Measurements from ENCODE around the gene FILIP1L. TPM values are rescaled to one million over a fixed set of nuclear protein-coding genes. Genes with fewer than 3 reads are reported as not detected.

Gene FILIP1L
- total RNA-seq, 2 experiments from 2014 or later = 0.10 to 0.17 TPM

DNA sequence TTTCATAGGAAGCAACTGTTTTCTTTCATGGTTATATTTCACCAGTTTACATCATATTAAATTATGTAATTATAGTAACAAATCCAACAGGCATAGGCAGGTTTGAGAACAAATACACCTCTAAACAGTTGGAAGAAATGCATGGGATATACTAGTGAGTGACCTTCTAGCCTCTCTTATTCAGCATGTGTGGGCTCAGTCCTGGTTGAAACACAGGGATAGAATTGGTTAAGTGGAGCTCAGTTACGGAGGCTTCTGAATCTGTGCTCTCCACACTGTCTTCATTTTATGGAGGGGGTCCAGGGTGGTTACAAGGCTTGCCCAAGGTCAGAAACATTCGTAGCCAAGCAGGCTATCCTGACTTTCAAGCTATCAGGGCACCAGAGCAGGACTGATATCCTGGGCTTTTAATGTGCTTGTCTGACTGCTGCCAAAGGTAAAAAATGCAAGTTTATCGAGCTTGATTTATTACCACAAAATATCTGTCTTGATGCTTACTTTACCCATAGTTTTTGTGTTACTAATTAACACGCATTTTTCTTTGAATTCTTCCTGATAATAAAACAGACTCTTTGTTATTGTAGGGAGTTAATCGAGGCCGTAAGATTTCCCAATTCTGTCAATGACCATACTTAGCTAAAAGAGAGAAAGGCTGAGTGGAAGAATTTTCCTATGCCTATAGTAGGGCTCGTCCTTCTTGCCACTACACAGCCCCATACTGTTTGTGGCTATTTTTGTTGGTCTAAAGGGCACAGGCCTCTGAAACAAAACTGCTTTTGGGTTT, 89.6 kb downstream of the FILIP1L start:
- intact Hi-C loops (cut with micrococcal nuclease) = no loop called here
- H3K4me3 Mint-ChIP-seq = no peak overlapping the region
- H3K27ac Mint-ChIP-seq = no peak overlapping the region
- no peak for DNase-seq
- CTCF ChIA-PET = interaction anchor here (0.7 kb wide), 1 partner anchor 193 kb away, joined by 5 read pairs; no protein-coding TSS in a partner anchor
- peaks cover 10% of the 10 kb centered on the region for H3K36me3 Mint-ChIP-seq
- POLR2A ChIA-PET = no interaction called here
- no peaks in the 10 kb centered on the region for H3K4me1 Mint-ChIP-seq (ENCODE audit: low read depth)
- H3K9me3 Mint-ChIP-seq = no peaks in the 10 kb centered on the region
- H3K27me3 Mint-ChIP-seq = no peaks in the 10 kb centered on the region

- Mint-ChIP-seq H3K27ac (no peak overlapping the region), H3K36me3 (peaks cover 10% of the 10 kb centered on the region), H3K4me3 (no peak overlapping the region), H3K9me3 (no peaks in the 10 kb centered on the region), H3K4me1 (ENCODE audit: low read depth) (no peaks in the 10 kb centered on the region), H3K27me3 (no peaks in the 10 kb centered on the region)
- ChIA-PET CTCF (no interaction called here), POLR2A (no interaction called here)
- no peak for DNase-seq
- intact Hi-C loops (cut with micrococcal nuclease) = no loop called here
Observed at GRCh38 chr3:100023595-100023994, 90.7 kb downstream of the FILIP1L start.

DNA sequence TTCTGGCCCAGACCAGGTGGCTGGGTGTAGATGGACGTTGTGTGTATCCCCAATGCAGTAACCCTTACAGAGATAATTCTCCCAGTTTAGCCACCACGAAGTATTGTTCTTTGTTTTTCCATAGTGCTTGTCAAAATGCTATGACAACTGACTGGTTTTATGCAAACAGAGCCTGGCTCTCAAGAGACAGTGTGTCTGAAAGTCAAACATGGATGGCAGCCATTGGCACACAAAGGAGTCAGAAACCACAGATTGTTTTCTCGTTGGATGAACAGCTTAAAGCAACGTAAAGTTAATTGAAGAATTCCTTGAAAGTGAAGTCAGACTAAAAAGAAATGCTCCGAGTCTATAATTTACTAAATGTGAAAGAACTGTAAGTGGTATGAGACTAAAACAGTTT, 91.2 kb downstream of the FILIP1L start:
- intact Hi-C loops (cut with micrococcal nuclease) = no loop called here
- Mint-ChIP-seq H3K27ac (no peak overlapping the region), H3K9me3 (no peaks in the 10 kb centered on the region), H3K4me3 (no peak overlapping the region), H3K27me3 (no peaks in the 10 kb centered on the region), H3K36me3 (peaks cover 10% of the 10 kb centered on the region), H3K4me1 (ENCODE audit: low read depth) (no peaks in the 10 kb centered on the region)
- POLR2A ChIA-PET = no interaction called here
- no peak for DNase-seq
- CTCF ChIA-PET = no interaction called here

GRCh38 chr3:100022506-100022905, 91.8 kb downstream of the FILIP1L start:
- ChIA-PET POLR2A (no interaction called here), CTCF (interaction anchor here (0.6 to 1.1 kb wide), 2 partner anchors 68 to 191 kb away, joined by 3 read pairs; no protein-coding TSS in a partner anchor)
- no peaks in the 10 kb centered on the region for H3K4me1 Mint-ChIP-seq (ENCODE audit: low read depth)
- H3K4me3 Mint-ChIP-seq = no peak overlapping the region
- intact Hi-C loops (cut with micrococcal nuclease) = no loop called here
- H3K27me3 Mint-ChIP-seq = no peaks in the 10 kb centered on the region
- H3K27ac Mint-ChIP-seq = no peak overlapping the region
- DNase-seq = no peak
- no peaks in the 10 kb centered on the region for H3K9me3 Mint-ChIP-seq
- H3K36me3 Mint-ChIP-seq = peaks cover 10% of the 10 kb centered on the region

- H3K36me3 Mint-ChIP-seq = peaks cover 13% of the 10 kb centered on the region
- no peaks in the 10 kb centered on the region for H3K9me3 Mint-ChIP-seq
- DNase-seq = no peak
Observed at GRCh38 chr3:100020876-100021644, 93.2 kb downstream of the FILIP1L start.

GRCh38 chr3:100019719-100020118, 94.6 kb downstream of the FILIP1L start:
- no peaks in the 10 kb centered on the region for H3K4me1 Mint-ChIP-seq (ENCODE audit: low read depth)
- ChIA-PET POLR2A (no interaction called here), CTCF (interaction anchor here (0.9 kb wide), 1 partner anchor 230 kb away, joined by 3 read pairs; no protein-coding TSS in a partner anchor)
- no peak for DNase-seq
- intact Hi-C loops (cut with micrococcal nuclease) = no loop called here
- H3K4me3 Mint-ChIP-seq = no peak overlapping the region
- peaks cover 20% of the 10 kb centered on the region for H3K36me3 Mint-ChIP-seq
- no peaks in the 10 kb centered on the region for H3K27me3 Mint-ChIP-seq
- peaks cover 5% of the 10 kb centered on the region for H3K9me3 Mint-ChIP-seq
- H3K27ac Mint-ChIP-seq = no peak overlapping the region

More at GRCh38 chr3:100020876-100021644, 93.2 kb downstream of the FILIP1L start:
- H3K4me1 Mint-ChIP-seq (ENCODE audit: low read depth) = no peaks in the 10 kb centered on the region
- no peak overlapping the region for H3K4me3 Mint-ChIP-seq
- H3K27me3 Mint-ChIP-seq = no peaks in the 10 kb centered on the region
- ChIA-PET CTCF (interaction anchor here (1.1 kb wide), 1 partner anchor 189 kb away, joined by 3 read pairs; no protein-coding TSS in a partner anchor), POLR2A (interaction anchor here (0.5 kb wide), 1 partner anchor 52 kb away, joined by 3 read pairs; no protein-coding TSS in a partner anchor)
- H3K27ac Mint-ChIP-seq = no peak overlapping the region
- intact Hi-C loops (cut with micrococcal nuclease) = no loop called here

DNA sequence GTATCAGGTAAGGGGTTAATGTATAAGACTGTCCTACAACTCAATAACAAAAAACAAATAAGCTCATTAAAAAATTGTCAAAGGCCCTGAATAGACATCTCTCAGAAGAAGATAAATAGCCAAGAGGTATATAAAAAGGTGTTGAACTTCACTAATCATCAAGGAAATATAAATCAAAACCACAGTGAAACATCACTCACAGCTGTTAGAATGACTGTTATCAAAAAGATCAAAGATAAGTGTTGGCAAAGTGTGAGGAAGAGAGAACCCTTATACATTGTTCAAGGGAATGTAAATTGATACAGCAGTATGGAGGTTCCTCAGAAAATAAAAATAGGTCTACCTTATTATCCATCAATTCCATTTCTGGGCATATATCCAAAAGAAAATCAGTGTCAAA, 95.5 kb downstream of the FILIP1L start:
- Mint-ChIP-seq H3K4me3 (no peak overlapping the region), H3K36me3 (peaks cover 19% of the 10 kb centered on the region)
- CTCF ChIA-PET = no interaction called here

GRCh38 chr3:100010087-100010417, 104.2 kb downstream of the FILIP1L start:
- intact Hi-C loops (cut with micrococcal nuclease) = no loop called here
- ChIA-PET POLR2A (no interaction called here), CTCF (no interaction called here)
- Mint-ChIP-seq H3K36me3 (peaks cover 13% of the 10 kb centered on the region), H3K4me3 (no peak overlapping the region), H3K4me1 (ENCODE audit: low read depth) (no peaks in the 10 kb centered on the region), H3K9me3 (peaks cover 3% of the 10 kb centered on the region), H3K27ac (no peak overlapping the region), H3K27me3 (no peaks in the 10 kb centered on the region)
- DNase-seq = no peak

More for the DNA sequence above, 95.5 kb downstream of the FILIP1L start:
- POLR2A ChIA-PET = no interaction called here
- peaks cover 5% of the 10 kb centered on the region for H3K9me3 Mint-ChIP-seq
- H3K27me3 Mint-ChIP-seq = no peaks in the 10 kb centered on the region
- H3K27ac Mint-ChIP-seq = no peak overlapping the region
- H3K4me1 Mint-ChIP-seq (ENCODE audit: low read depth) = no peaks in the 10 kb centered on the region
- DNase-seq = no peak
- intact Hi-C loops (cut with micrococcal nuclease) = no loop called here

- Mint-ChIP-seq H3K36me3 (peaks cover 10% of the 10 kb centered on the region), H3K9me3 (no peaks in the 10 kb centered on the region), H3K27ac (no peak overlapping the region), H3K27me3 (no peaks in the 10 kb centered on the region), H3K4me3 (no peak overlapping the region), H3K4me1 (ENCODE audit: low read depth) (no peaks in the 10 kb centered on the region)
- intact Hi-C loops (cut with micrococcal nuclease) = no loop called here
- POLR2A ChIA-PET = no interaction called here
- CTCF ChIA-PET = no interaction called here
- DNase-seq = no peak
Observed at GRCh38 chr3:100009276-100010086, 104.8 kb downstream of the FILIP1L start.

DNA sequence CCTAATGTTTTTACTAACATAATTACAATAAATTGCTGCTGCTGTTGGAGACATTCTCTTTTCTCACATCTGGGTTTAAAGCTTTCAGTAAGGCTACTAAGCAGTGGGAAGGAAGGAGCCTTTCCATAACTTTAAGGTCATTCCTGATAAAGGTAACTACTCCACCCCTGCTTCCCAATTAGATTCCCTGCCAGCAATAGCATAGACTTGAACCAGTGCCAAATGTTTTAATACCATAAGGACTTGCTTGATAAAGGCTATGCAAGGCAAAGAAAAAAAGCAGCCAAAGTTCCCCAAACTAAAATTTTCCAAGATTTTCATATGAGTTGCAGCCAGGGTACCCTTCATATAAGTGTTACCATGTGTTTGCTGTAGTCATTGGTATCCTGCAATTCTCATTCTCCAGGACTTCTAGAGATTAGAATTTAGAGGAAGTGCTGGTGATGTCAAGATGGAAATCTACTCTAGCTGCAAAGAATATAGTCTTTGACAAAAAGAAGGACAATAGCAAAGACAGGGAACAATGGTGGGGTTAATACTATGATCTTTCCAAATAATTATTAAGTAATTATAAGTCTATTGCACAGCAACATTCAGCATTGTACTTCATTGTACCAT, 106.1 kb downstream of the FILIP1L start:
- ChIA-PET CTCF (no interaction called here), POLR2A (no interaction called here)
- peaks cover 7% of the 10 kb centered on the region for H3K36me3 Mint-ChIP-seq
- no peaks in the 10 kb centered on the region for H3K27me3 Mint-ChIP-seq
- no peaks in the 10 kb centered on the region for H3K4me1 Mint-ChIP-seq (ENCODE audit: low read depth)
- no peaks in the 10 kb centered on the region for H3K9me3 Mint-ChIP-seq
- H3K27ac Mint-ChIP-seq = no peak overlapping the region
- intact Hi-C loops (cut with micrococcal nuclease) = no loop called here
- H3K4me3 Mint-ChIP-seq = no peak overlapping the region
- no peak for DNase-seq

DNA sequence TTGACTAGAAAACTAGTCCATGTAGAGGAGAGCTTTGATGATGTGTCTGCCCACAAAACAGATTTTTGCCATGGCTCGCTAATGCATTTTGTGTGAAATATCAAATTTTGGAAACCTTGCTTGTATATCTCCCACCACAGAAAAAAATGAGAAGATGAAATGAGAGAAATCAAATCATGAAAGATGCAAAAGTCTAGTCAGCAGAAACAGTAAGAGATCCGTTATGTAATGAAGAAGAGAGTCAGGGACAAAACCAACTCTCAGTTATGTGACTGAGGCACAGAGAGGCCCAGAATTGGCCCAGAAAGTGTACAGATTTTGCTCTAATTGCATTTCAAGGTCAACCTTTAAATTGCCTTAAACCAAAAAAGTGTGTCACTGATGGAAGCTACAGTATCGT, 107.0 kb downstream of the FILIP1L start:
- Mint-ChIP-seq H3K27me3 (no peaks in the 10 kb centered on the region), H3K36me3 (peaks cover 7% of the 10 kb centered on the region), H3K4me1 (ENCODE audit: low read depth) (peaks cover 4% of the 10 kb centered on the region), H3K4me3 (no peak overlapping the region), H3K9me3 (no peaks in the 10 kb centered on the region), H3K27ac (no peak overlapping the region)
- intact Hi-C loops (cut with micrococcal nuclease) = no loop called here
- DNase-seq = no peak
- ChIA-PET CTCF (no interaction called here), POLR2A (no interaction called here)

Data from activated CD4-positive, alpha-beta memory T cell treated with anti-CD3 and anti-CD28 coated beads for 36 hours (primary cell).